ENCODE measurements around the gene MST1R. TPM values are rescaled to one million over a fixed set of nuclear protein-coding genes. Genes with fewer than 3 reads are reported as not detected.

The MST1R gene
- total and polyA plus RNA-seq, 9 of the 15 experiments (the other 6 are each of a cell fraction or from before 2014, with no cell fraction given) = 1.3 to 10.0 (median 3.8) TPM

GRCh38 chr3:49903451-49904424 lies at the start of gene MST1R (continued):
- TF ChIP-seq NR1H2 (CRISPR knock-in tag; IDR thresholded peaks at IDR 0.05) = no peak
- TF ChIP-seq STAT6 (CRISPR knock-in tag; IDR thresholded peaks at IDR 0.05) = no peak
- TF ChIP-seq XRCC3 (IDR thresholded peaks at IDR 0.05) = no peak
- no peak for TF ChIP-seq USF2 (CRISPR knock-in tag; IDR thresholded peaks at IDR 0.05)
- no peak for TF ChIP-seq HMG20A (CRISPR knock-in tag; conservative IDR thresholded peaks at IDR 0.05)
- no peak for TF ChIP-seq MEIS2 (IDR thresholded peaks at IDR 0.05; ENCODE audit: partially characterized antibody)
- TF ChIP-seq BRD9 (IDR thresholded peaks at IDR 0.05; ENCODE audit: low read depth, partially characterized antibody) = no peak
- no peak for TF ChIP-seq TCF15 (CRISPR knock-in tag; IDR thresholded peaks at IDR 0.05)
- no peak for TF ChIP-seq TBL1XR1 (IDR thresholded peaks at IDR 0.05; ENCODE audit: low read length in 2 of 2)
- no peak for TF ChIP-seq ZNF395 (CRISPR knock-in tag; IDR thresholded peaks at IDR 0.05)
- no peak for TF ChIP-seq FOXO4 (CRISPR knock-in tag; IDR thresholded peaks at IDR 0.05)
- TF ChIP-seq ESRRA (IDR thresholded peaks at IDR 0.05; ENCODE audit: borderline replicate concordance, low read depth) = 0 out of 2 replicates have a peak, but pooled peaks have one; percentile 6
- TF ChIP-seq DMBX1 (CRISPR knock-in tag; IDR thresholded peaks at IDR 0.05; ENCODE audit: borderline replicate concordance) = 0 out of 2 replicates have a peak, but pooled peaks have one; percentile 28
- TF ChIP-seq ZBTB17 (CRISPR knock-in tag; IDR thresholded peaks at IDR 0.05) = no peak
- TF ChIP-seq CBX3 (IDR thresholded peaks at IDR 0.05; ENCODE audit: borderline replicate concordance in 1 of 2, low read length in 2 of 2) = no peak
- TF ChIP-seq E2F5 (CRISPR knock-in tag; IDR thresholded peaks at IDR 0.05) = no peak
- no peak for TF ChIP-seq CEBPG (CRISPR knock-in tag; IDR thresholded peaks at IDR 0.05)
- no peak for TF ChIP-seq CEBPG (tag; conservative IDR thresholded peaks at IDR 0.05 in 1 of 2, IDR thresholded peaks at IDR 0.05 in 1 of 2)
